Body of pancreas (tissue), 4 donors: ENCODE results near the gene ADGRE2. TPM values are rescaled to one million over a fixed set of nuclear protein-coding genes. Genes with fewer than 3 reads are reported as not detected.
"Not testable (repeated sequence)": the region's sequence is repeated elsewhere in the genome, so short reads cannot be mapped to it uniquely, and the experiment has no call there.

Experiments
- ATAC-seq: fragments of 150-250 bp; one replicate; pipeline ENCODE4 v1.9.1; 2016
- DNase-seq, 4 donors: peaks; one replicate each; pipeline ENCODE4 v3.0.0-alpha.2; 2019
- H3K27ac ChIP-seq, 4 donors: fragments of 200-600 bp; sonication (generic); 1 replicate in 3 of 4; 2 replicates in 1 of 4; pipeline versions ENCODE4 v1.5.1 to v1.6.1; 2016 to 2019; ENCODE audit warnings: mild to moderate bottlenecking in 1 of 4, mixed read lengths in 1 of 4, moderate library complexity in 1 of 4
- H3K27me3 ChIP-seq, 2 donors: fragments of 200-600 bp; sonication (generic); one replicate each; pipeline ENCODE4 v1.6.0; 2016; ENCODE audit warnings: mild to moderate bottlenecking in 1 of 2
- H3K36me3 ChIP-seq, 2 donors: fragments of 200-600 bp; sonication (generic); replicated peaks in 1 of 2; 2 replicates each; pipeline ENCODE4 v1.5.1; 2016; ENCODE audit warnings: low read depth in 2 of 2; ENCODE audit not compliant: insufficient read depth in 1 of 2
- H3K4me1 ChIP-seq: fragments of 200-600 bp; sonication (generic); one replicate; pipeline ENCODE4 v1.6.0; 2016
- H3K4me3 ChIP-seq, 2 donors: fragments of 200-600 bp; sonication (generic); 1 replicate in 1 of 2; 2 replicates in 1 of 2; pipeline ENCODE4 v1.5.1; 2016 to 2019
- H3K9me3 ChIP-seq, 3 donors: fragments of 200-600 bp; sonication (generic); 1 replicate in 2 of 3; 2 replicates in 1 of 3; pipeline ENCODE4 v1.5.1; 2016
- POLR2A ChIP-seq, 3 donors: fragments of 450-650 bp; IDR thresholded peaks; one replicate each; pipeline ENCODE4 v1.6.1; 2016; ENCODE audit warnings: antibody characterized with exemption in 3 of 3, mild to moderate bottlenecking in 2 of 3
- WGBS, 2 donors: methylation state at CpG; one replicate each; pipeline ENCODE4 v1.1.5; 2017; 5-methylcytosine and 5-hydroxymethylcytosine counted together
- intact Hi-C: fragments of 100-400 bp; cut with DNase I; formaldehyde crosslinking; loops from one replicate; pipeline ENCODE4 v1.15.1; 2023
- total RNA-seq, 2 donors: library from RNA; depleted of rRNA; stranded (reverse); fragments of >200 nt; gene quantifications; one replicate each; pipeline ENCODE4 v1.1.0, GENCODE V29; 2016
- TF ChIP-seq, protein P1 (sequence below), 7 experiments: fragments of 450-650 bp in 4 of 7; fragments of 200-600 bp in 3 of 7; sonication (generic) in 3 of 7; IDR thresholded peaks; one replicate each; pipeline ENCODE4 v1.5.1; 2016 to 2019; ENCODE audit warnings: antibody characterized with exemption in 7 of 7

The ADGRE2 gene
- total RNA-seq, 2 donors from 2014 or later = 0.33 to 1.3 TPM

DNA sequence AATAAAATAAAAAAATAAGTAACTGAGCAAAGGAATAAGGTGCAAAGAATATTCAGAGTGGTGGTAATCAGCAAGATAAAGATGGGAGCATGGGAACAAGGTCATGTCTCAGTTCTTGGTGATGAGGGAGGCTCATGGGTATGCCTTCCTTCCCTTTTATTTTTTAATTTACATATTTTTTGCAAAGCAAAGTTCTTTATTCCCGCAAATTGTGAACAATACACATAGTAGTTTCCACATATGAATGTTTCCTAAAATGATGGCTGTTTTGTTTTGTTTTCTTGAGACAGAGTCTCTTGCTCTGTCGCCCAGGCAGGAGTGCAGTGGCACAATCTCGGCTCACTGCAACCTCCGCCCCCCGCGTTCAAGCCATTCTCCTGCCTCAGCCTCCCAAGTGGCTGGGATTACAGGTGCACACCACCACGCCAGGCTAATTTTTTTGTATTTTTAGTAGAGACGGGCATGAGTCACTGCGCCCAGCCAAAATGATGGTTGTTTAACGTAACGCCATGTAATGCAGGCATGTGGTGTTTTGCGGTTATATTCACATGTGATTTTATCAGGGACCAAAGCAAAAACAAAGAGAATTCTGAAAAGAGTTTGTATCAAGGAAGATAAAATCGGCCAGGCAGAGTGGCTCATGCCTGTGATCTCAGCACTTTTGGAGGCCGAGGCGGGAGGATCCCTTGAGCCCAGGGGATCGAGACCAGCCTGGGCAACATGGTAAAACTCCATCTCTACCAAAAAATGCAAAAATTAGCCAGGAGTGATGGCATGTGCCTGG, 4.5 kb upstream of the ADGRE2 start:
- Histone ChIP-seq H3K27ac (peak overlapping the region in 1 of 4 donors; percentile 12), H3K4me1 (no peaks in the 10 kb centered on the region), H3K36me3 (no peaks in the 10 kb centered on the region), H3K4me3 (no peak overlapping the region), H3K27me3 (no peaks in the 10 kb centered on the region), H3K9me3 (no peaks in the 10 kb centered on the region)
- intact Hi-C loops = no loop called here
- no peak for ATAC-seq
- DNase-seq = no peak
- no peak for TF ChIP-seq POLR2A (IDR thresholded peaks at IDR 0.05)
- TF ChIP-seq, protein P1, sequence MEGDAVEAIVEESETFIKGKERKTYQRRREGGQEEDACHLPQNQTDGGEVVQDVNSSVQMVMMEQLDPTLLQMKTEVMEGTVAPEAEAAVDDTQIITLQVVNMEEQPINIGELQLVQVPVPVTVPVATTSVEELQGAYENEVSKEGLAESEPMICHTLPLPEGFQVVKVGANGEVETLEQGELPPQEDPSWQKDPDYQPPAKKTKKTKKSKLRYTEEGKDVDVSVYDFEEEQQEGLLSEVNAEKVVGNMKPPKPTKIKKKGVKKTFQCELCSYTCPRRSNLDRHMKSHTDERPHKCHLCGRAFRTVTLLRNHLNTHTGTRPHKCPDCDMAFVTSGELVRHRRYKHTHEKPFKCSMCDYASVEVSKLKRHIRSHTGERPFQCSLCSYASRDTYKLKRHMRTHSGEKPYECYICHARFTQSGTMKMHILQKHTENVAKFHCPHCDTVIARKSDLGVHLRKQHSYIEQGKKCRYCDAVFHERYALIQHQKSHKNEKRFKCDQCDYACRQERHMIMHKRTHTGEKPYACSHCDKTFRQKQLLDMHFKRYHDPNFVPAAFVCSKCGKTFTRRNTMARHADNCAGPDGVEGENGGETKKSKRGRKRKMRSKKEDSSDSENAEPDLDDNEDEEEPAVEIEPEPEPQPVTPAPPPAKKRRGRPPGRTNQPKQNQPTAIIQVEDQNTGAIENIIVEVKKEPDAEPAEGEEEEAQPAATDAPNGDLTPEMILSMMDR (IDR thresholded peaks at IDR 0.05) = no peak
- WGBS, 2 donors = 73 to 77% methylated on average over 16 of the region's 16 CpGs

GRCh38 chr19:14781713-14782536, 3.6 kb upstream of the ADGRE2 start:
- DNase-seq, ATAC-seq, H3K4me1 ChIP-seq, intact Hi-C loops, H3K27ac ChIP-seq, H3K27me3 ChIP-seq, H3K4me3 ChIP-seq, H3K9me3 ChIP-seq, H3K36me3 ChIP-seq: not testable (repeated sequence)
- 72 to 75% methylated on average over 17 of the region's 17 CpGs for WGBS, 2 donors

DNA sequence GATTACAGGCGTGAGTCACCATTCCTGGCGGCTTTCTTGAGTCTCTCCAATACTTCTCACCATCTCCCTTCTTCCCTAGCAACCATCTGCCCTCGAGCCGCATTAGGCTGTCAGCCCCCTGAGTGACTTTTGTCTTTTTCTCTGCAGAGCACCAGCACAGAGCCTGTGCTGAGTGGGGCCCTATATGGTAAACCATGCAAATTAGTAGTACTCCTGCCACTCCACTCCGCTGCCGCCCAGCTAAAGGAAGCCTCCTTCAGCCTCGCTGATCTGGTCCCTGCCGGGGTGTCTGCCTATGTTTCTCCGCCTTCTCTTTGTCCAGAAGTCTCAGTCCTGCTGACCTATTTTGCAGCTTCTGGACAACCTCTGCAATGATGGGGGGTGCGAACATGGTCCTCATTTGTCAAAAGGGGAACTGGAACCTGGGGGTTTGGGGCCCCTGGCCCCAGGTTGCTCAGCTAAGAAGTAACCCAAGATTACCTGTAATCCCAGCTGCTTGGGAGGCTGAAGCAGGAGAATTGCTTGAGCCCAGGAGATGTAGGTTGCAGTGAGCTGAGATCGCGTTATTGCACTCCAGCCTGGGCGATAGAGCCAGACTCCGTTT, 2.4 kb upstream of the ADGRE2 start:
- H3K9me3 ChIP-seq, H3K27me3 ChIP-seq, ATAC-seq, H3K27ac ChIP-seq, H3K4me3 ChIP-seq, H3K36me3 ChIP-seq, DNase-seq, H3K4me1 ChIP-seq, intact Hi-C loops: not testable (repeated sequence)
- 57 to 76% methylated on average over 12 to 13 of the region's 14 CpGs for WGBS, 2 donors

- 34 to 38% methylated on average over 5 of the region's 5 CpGs for WGBS, 2 donors
- H3K4me1 ChIP-seq = no peaks in the 10 kb centered on the region
- no peaks in the 10 kb centered on the region for H3K36me3 ChIP-seq
- no peak overlapping the region for H3K27ac ChIP-seq
- intact Hi-C loops = no loop called here
- DNase-seq (no peak), ATAC-seq (no peak)
- no peak for TF ChIP-seq POLR2A (IDR thresholded peaks at IDR 0.05)
- TF ChIP-seq, protein P1 (IDR thresholded peaks at IDR 0.05) = no peak
- no peak overlapping the region for H3K4me3 ChIP-seq
- no peaks in the 10 kb centered on the region for H3K9me3 ChIP-seq
- no peaks in the 10 kb centered on the region for H3K27me3 ChIP-seq
Observed at GRCh38 chr19:14779151-14779550, 791 bp upstream of the ADGRE2 start.

DNA sequence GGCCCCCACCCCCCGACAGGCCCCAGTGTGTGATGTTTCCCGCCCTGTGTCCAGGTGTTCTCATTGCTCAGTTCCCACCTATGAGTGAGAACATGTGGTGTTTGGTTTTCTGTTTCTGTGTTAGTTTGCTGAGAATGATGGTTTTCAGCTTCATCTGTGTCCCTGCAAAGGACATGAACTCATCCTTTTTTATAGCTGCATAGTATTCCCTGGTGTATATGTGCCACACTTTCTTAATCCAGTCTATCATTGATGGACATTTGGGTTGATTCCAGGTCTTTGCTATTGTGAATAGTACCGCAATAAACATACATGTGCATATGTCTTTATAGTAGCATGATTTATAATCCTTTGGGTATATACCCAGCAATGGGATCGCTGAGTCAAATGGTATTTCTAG, 715 bp downstream of the ADGRE2 start:
- H3K9me3 ChIP-seq, H3K27ac ChIP-seq, H3K27me3 ChIP-seq, H3K4me3 ChIP-seq, intact Hi-C loops, H3K4me1 ChIP-seq, H3K36me3 ChIP-seq, DNase-seq, ATAC-seq: not testable (repeated sequence)
- WGBS, 2 donors = 73 to 78% methylated on average over 4 of the region's 4 CpGs
